NCI-H2081 treated with DMSO at 0.1 percent for 48 hours (cell line): ENCODE data around the gene PRKAG2.
"Not testable (repeated sequence)": the region's sequence is repeated elsewhere in the genome, so short reads cannot be mapped to it uniquely, and the experiment has no call there.

Experiments
- DNase-seq: peaks from one replicate; lab custom pipeline; 2025; lab: John Stamatoyannopoulos, UW

The PRKAG2 gene

DNA sequence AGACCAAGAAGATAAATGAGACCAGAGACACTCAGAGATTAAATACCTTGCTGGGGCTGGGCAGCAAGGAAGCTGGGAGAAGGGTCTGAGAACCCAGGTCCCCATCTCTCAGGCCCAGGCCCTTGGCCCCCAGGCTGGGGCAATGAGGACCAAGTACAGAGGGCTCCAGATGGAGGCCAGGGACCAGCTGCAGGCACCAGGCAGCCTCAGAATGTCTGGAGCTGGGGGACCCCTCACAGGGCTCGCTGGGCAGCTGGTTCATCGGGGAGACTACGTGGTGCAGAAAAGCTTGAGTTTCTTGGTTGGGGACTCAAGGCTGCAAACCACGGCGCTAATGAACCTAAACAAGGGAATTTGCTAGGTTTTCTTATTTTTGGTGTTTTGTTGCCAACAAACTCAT is 75.6 kb downstream of the PRKAG2 start:
- no peak for DNase-seq

DNA sequence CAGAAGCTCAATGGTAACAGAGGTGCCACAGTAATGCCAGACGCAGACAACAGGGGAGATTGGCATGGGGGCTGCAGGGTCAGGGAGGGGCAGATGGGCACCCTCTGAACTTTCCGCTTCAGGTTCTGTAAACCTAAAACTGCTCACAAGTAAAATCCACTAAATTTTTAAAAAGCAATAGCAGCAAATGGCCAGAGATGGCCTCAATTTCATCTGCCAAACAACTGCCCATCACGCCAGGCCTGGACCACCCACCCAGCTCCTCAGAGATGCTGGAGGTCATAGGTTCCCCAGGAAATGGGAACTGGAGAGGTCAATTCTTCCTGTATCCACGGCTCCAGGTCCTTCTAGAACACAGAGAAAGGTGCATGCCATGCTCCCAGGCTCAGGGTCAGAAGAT is 76.1 kb downstream of the PRKAG2 start:
- DNase-seq = no peak

DNA sequence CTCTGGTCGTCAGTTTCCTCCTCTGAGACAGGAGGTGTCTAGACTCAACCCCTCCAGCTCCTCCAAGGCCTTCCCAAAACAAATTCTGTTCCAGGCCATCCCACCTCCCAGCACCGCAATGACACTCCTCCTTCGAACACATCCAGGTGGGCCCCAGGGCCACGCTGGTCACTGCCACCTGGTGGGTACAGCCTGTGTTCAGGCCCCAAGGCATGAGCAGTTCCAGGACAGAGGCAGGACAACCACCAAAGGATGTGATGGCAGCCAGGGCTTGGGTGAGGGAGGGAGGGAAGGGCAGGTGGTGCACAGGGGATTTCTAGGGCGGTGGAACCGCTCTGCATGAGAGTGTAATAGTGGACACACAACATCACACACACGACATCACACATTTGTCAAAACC is 76.5 kb downstream of the PRKAG2 start:
- DNase-seq = no peak

DNA sequence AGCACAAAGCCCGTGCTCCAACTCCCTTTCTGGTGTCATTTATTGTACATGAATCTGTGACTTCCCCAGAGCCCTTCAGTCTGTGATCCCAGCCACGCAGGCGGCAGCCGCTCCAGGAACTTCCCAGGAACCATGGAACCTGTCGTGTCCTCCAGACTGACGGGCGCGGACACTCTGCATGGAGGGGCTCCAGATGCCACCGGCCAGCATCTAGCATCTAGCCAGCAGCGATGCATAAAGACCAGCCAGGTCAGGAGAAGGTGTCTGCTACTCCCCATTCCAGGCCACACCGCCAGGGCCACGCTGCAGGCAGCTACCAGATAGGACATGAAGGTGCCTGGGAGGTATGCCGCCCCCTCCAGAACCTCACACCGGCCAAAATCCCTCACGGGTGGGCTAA is 77.4 kb downstream of the PRKAG2 start:
- no peak for DNase-seq

DNA sequence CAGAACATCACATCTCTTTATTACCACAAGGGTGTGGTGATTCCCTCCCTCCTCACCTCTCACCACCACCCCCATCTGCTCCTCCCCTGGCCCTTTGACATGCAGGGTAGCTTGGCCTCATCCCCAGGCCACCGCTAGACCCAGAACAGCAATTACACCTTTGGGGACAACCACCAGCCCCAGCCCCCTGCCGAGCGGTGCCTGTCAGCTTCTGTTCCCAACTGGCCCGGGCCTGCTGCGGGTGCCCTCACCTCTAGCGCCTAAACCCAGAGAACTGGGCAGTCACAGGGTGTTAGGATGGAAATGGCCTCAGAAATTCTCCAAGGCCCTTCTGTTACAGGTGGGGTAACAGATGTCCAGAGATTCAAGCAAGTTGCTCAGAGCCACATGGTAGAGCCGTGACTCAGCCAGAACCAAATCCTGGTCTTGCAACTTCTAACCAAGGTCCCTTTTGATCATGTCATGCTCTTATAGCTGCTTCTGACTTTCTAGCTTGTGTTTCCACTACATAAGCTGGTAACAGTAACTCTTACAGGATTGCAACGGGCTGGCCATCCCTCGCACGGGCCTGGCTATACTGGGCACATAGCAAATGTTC is 78.0 kb downstream of the PRKAG2 start:
- DNase-seq = no peak

DNA sequence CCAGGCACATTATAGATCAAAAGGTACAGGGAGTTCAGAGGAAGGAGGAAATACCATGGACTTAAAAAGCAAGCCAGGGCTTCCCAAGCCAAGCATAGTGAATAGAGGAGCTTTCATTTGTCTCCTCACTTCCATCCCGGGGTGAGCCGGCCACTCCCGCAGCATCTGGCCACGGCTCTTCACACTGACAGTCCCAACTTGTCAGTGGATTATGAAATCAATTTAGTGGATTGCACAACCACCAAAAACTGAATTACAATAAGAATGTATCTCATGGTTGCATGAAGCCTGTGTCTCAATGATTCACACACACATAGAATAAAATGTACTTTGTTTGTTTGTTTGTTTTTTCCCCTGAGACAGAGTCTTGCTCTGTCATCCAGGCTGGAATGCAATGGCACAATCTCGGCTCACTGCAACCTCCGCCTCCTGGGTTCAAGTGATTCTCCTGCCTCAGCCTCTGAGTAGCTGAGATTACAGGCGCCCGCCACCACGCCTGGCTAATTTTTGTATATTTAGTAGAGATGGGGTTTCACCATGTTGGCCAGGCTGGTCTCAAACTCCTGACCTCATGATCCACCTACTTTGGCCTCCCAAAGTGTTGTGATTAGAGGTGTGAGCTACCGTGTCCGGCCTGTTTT is 79.1 kb downstream of the PRKAG2 start:
- DNase-seq = not testable (repeated sequence)

DNA sequence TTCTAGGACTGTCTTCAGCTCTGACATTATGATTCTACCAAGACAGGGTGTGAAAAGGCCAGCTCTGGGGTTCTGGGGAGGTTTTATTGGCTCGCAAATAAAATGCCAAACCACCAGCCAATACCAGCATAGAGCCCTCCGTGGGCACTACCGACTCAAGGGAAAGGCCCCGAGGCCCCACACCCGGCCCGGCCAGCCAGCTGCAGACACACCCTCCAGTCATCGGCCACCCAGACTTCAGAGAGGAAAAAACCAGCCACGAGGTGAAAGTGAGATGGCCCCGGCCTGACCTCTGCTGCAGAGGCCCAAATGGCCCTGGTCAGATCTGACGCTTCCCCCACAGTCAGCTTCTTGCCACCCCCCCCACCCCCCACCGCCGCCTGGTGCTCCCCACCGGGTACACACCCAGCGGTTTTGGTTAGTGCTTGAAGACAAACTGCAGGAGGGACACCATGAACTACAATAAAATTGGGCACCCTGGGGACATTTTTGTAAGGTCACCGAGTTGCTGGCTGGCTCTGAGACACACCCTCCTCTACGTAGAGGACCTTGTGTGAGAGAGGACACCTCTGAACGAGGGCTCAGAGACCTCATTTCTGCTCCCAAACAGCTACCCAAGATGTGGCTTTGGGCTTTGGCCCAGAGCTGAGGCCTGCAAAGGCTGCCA is 79.9 kb downstream of the PRKAG2 start:
- no peak for DNase-seq

DNA sequence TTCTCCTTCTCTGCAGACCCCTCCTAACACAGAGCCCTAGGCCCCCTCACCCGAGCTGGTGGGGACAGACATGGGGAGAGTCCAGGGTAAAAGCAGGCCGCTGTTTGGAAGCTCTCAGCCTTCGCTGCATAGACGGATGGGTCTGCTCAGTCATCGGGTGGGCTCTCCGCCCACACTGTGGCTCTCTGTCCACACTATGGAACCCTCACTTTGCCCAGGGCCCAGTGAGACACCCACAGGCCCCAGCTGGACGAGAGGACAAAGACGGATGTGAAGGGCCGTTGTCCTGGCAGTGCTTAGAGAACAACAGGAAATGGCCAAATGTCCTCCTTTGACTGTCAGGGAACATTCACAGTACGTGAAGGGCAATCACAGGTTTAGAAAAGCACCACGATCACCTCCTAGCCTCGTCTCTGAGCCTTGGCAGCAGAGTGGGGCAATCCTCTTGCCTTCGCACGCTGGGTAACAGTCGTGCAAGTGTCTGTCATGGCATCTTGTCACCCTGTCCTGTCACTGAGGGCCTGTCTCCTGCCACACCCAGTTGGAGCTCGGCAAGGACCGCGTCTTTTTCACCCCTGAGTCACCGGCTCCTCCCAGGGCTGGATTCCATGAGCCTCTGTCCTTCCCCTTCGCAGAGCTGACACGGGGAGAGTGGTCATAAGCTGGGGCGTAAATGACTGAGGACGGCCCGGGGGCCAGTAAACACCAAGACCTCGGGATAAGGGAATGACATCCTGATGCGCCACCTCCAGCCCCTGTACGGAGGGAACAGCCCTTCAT is 80.6 kb downstream of the PRKAG2 start:
- DNase-seq = no peak

DNA sequence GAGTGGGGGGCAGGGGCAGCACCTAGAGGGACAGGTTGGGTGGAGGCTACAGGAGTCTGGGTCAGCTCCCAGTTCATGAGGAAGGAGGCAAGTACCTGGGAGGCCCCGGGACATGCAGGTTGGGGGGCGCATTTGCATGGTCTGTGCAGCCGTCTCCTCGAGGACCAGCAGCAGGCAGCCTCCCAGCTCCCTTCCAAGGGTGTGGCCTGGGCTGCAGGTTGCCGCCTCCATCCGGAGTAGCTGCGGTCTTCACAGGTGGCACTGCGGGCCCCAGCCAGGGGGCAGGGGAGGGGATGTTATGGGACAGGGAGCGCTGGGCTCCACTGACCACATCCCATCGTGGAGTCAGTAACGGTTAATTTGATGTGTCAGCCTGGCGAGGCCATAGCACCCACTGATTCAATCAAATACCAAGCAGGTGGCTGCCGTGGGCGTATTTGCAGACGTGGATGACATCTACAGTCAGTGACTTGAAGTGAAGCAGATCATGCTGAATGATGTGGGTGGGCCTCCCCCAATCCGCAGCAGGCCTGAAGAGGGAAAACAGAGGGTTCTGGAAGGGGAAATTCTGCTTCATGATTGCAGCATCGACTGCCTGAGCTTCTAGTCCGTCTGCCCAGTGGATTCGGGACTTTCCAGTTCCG is 81.6 kb downstream of the PRKAG2 start:
- DNase-seq = no peak

DNA sequence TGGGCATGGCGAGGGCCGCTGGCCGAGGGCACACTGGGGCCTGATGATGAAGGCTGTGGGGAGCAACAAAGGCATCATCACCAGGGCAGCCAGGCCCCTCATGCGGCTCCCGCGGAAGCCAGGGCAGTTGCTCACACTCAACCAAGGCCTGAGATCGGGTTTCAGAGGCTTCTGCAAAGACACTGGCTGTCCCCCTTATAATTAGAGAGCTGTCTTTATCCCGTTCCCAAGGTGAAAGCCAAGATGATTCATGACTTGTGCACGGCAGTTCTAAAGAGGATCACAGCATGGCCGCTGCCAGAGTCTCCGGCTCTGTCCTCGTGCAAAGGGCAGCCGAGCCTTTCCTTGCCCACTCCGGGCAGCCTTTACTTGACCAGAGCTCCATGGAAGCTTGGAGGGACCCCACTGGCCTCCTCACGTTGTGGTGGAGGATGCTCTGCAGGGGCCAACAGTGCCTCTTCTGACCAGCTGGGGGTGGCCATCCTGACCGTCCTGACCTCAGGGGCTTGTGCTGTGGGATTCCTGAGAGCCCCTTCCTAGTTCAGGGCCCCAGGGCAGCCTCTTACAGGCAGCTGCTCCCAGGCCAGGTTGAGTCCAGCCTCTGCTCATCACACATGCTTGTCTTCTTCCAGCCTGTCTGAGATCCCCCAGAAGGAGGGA is 82.3 kb downstream of the PRKAG2 start:
- DNase-seq = no peak

DNA sequence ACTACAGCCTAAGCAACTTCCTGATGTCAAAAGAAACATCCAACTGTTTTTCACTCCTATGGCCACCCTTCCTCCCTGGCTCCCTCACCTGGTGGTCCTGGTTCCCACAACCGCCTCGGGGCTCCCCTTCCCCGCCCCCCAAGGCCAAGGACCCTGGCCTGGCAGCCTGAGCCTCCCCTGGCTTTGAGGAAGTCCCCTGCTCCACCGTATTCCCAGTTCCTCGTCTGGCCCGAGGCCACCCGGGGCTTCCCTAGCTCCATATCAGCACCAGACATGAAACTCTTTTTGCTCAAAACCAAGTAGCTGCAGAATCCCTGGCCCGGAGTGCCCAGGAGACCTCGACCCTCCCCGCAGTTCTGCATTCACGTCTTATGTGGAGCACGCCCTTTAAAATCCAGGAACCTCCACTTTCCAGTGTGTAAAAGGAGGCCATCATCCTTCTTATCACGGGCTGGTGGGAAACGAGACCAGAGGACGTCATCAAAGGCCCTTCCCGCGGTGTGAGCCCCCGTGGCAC is 82.9 kb downstream of the PRKAG2 start:
- DNase-seq = no peak

DNA sequence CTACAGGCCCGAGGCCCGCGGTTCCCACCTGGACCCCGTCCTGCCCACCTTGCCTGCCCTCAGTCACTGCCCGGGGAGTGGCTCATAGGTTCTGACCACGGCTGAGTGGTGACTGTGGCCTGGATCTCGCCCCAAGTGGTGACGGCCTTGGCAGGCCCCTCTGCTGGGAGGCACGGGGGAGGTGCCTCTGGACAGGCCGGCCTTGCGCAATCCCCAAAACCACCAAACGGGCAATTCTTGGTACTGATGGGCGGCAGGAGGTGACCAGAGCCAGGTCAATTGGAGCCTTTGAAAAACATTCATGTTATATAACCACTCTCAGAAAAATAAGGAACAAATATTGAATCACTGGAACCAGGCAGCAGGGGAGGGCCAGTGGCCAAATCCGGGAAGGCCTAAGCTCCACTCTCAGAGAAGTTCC is 83.4 kb downstream of the PRKAG2 start:
- no peak for DNase-seq

DNA sequence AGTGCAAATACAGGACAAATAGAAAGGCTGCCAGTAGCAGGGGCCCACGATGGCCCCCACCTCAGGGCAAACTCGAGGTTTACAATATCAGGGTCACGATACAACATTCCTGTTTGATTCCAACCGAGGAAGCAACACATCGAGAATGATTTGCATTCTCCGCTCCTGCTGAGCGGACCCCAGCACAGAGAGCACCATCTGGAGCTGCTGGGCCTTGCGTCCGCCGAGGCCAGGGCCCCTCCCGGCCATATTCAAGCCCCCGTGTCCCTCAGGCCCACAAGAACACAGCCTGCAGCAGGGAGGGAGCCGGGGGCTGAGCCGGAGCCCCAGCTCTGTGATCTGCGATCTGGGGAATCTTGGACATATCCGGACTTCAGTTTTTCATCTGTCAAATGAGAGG is 84.3 kb downstream of the PRKAG2 start:
- no peak for DNase-seq

DNA sequence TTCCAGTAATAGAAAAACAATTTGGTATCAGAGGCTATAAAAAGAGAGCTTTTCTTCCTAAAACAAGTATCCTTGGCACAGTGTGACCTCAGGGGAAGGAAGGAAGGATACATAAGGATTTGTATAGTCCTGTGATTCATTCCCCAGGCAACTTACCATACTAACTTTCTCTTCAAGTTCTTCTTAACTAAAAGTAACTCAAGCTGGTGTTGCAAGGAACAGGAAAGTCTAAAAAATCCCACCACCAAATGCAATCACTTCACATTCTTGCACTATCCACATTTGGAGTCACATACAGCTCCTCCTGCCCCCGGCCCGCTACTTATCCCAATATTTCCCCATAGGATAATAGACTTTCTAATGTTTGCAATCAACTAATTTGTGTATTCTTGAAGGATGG is 84.8 kb downstream of the PRKAG2 start:
- DNase-seq = no peak

DNA sequence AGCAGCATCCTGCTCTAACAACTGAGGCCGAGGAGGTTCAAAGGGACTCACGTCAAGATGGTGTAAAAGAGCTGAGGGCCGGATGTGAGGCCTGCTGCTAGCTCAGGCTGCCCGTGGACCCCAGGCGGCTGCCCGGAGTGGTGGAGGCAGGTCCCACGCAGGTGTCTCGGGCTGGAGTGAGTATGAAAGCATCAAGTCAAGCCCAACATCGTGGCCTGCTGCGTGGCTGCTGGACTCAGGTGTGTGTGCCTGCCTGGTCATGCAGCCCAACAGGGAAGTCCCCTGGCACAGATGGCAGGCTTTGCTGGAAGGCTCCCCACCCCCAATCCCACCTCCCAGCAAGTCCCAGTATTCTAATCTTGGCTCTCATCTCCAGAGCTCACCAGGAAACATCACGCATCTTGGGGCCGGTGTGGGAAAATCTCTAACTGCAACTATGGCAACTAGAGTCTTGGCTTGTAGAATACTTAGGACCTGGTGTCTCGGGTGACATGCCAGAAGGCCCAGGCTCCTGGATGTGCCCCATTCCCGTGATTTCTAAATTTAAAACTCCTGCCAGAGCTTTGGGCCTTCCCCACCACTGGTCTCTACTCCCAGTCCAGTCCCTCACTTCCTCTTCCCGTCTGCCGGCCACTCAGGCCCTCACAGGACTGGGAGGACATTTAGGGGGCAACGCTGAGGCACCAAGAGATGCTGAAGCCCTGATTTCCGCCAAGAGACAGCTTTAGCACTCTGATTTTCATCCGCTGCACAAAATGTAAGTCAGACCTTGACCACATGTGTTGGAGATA is 85.9 kb downstream of the PRKAG2 start:
- no peak for DNase-seq

DNA sequence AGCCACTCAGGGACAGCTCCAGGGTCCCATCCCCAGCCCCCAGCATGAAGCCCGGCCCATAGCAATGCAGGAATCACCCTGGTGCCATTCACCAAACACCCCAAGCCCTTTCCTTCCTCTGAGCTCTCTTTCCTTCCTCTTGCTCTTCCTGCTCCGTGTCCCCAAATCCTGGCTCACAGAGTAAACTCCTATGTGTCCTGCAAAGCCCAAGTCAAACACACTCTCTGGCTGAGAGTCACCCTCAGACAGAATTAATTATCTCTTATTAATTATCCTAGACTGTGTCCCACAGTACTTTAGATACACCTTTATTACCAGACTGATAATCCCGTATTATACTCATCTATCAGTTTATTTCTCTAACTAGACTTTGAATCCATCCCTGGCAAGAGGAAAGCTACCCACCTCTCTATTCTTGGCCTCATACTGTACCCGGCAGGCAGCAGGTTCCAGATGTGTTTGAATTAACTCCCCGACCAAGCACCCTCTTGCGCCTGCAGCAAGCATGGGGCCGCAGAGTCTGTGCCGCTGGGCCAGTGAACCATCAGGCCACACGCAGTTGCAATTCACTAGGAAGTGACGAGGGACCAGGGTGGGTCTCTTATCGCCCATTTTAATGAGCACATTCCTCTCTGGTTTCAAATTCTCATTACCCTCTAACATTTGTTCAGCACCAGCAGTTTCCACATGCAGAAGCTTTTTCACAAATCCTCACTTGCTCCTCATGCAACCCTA is 86.7 kb downstream of the PRKAG2 start:
- no peak for DNase-seq

DNA sequence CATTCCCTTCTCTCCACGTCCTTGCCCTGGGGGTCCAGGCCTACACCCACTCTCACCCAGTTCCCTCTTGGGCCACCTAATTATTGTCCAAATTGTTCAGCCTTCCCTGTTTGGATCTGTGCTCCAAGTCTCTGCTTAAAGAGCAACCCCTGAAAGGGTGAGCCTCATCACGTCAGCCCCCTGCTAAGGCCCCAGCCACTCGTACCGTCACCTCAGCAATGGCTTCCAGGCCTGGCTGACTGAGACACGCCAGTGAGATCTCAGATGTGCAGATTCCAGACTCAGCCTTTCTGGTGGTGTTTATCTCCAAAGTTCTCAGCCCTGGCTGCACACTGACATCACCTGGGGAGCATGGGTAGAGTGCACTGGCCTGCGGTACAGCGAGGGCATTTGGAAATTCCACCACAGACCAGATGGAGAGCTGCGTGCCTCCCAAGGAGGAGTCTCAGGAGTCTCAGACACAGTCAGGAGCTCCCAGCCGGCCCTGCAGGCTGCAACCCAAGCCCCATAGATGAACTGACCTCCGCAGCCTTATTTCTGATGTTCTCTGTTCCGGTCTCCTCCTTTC is 87.5 kb downstream of the PRKAG2 start:
- no peak for DNase-seq

DNA sequence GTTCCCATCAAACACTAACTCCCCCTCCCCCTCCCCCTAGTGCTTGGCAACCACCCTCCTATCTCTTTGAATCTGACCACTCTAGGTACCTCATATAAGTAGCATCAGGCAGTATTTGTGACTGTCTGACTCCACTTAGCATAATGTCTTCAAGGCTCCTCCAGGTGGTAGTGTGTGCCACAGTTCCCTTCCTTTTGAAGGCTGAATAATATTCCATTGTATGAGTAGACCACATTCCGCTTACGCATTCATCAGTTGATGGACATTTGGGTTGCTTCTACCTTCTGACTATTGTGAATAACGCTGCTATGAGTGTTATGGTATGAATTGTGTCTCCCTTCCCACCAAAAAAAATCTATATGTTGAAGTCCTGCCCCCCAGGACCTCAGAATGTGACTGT is 89.6 kb downstream of the PRKAG2 start:
- DNase-seq = no peak

DNA sequence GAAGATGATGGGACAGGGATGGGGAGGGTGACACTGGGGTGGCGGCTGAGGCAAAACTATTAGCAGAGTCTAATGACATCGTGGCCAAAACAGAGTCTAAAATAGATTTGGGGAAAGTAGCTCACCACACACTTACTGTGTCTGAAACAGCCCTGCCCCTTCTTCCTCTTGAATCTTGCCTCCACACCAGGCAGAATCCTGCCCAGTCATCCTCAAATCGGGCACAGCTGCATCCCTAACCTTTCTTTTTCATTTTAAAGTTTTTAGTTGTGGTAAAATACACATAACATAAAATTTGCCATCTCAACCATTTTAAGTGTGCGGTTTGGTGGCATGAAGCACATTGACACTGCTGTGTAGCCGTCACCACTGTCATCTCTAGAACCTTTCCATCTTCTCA is 90.0 kb downstream of the PRKAG2 start:
- no peak for DNase-seq

DNA sequence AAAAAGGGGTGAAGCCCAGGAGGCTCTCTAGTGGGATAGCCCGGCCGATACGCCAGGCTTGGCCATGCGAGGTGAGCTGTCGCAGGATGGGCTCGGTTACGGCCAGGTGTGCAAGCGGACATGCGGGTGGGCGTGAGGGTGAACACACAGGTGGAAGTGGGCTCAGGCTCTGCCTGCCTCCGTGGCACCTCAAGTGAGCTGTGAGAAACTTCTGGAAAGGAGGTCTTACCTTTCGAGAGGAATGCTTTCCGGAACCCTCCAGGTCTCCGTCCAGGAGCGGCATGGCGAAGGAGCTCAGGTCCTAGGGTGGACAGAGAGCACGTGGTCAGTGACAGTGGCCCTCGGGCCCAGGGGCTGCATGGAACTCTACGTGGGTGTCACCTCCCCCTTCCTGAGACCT is 90.7 kb downstream of the PRKAG2 start:
- no peak for DNase-seq
